Measurements from ENCODE around the gene LMNTD1. TPM values are rescaled to one million over a fixed set of nuclear protein-coding genes. Genes with fewer than 3 reads are reported as not detected.

LMNTD1 gene
- total and polyA plus RNA-seq, 8 donors = not detected

DNA sequence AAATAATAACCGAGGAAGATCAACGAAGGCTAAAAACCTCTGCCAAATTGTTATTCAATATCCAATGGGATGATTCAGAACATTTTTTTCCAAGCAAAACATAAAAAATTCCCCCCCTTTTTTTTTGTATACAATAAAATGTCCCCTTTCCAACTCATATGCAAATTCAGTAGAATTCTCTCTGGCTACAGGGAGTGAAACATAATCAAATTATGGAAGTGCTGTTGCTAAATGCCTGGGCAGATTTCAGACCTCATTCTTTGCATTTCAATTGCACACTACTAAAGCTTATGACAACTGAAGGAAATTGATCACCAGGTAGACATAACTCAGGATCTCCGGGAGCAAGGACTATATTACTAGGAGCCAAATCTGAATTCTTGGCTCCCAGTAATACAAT is 51.0 kb downstream of the LMNTD1 start:
- no peak for DNase-seq
- TF ChIP-seq POLR2A (IDR thresholded peaks at IDR 0.05) (no peak), POLR2AphosphoS5 (IDR thresholded peaks at IDR 0.05) (no peak), EP300 (IDR thresholded peaks at IDR 0.05) (no peak)
- TF ChIP-seq, protein P1, sequence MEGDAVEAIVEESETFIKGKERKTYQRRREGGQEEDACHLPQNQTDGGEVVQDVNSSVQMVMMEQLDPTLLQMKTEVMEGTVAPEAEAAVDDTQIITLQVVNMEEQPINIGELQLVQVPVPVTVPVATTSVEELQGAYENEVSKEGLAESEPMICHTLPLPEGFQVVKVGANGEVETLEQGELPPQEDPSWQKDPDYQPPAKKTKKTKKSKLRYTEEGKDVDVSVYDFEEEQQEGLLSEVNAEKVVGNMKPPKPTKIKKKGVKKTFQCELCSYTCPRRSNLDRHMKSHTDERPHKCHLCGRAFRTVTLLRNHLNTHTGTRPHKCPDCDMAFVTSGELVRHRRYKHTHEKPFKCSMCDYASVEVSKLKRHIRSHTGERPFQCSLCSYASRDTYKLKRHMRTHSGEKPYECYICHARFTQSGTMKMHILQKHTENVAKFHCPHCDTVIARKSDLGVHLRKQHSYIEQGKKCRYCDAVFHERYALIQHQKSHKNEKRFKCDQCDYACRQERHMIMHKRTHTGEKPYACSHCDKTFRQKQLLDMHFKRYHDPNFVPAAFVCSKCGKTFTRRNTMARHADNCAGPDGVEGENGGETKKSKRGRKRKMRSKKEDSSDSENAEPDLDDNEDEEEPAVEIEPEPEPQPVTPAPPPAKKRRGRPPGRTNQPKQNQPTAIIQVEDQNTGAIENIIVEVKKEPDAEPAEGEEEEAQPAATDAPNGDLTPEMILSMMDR (IDR thresholded peaks at IDR 0.05) = no peak
- H3K27me3 ChIP-seq = no peaks in the 10 kb centered on the region
- H3K9me3 ChIP-seq = peaks cover 0 to 9% (median 6%) of the 10 kb centered on the region in 4 donors
- no peaks in the 10 kb centered on the region for H3K4me1 ChIP-seq
- intact Hi-C loops (cut with DNase I; ENCODE audit: low total_unique reads) = no loop called here
- H3K4me3 ChIP-seq = no peak overlapping the region
- 81 to 93% (median 87%) methylated on average over 3 of the region's 3 CpGs for WGBS, 5 donors
- no peak overlapping the region for H3K27ac ChIP-seq
- H3K36me3 ChIP-seq = no peaks in the 10 kb centered on the region

DNA sequence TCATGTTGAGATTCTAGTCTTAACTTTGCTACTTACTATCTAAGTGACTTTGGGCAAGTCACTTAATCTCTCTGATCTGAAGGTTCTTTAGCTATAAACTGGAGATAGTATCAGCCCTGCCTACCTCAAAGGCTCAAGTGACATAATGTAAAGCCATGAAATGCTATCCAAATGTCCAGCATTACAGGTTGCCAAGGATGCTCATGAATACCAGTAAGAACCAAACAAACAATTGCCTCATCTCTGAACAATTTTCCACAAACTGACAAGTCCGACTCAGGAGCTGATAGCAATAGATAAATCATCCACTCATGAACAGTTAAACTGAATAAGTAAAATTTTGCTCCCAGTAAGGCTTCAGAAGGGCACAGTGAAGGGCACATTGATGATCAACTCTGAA is 51.5 kb downstream of the LMNTD1 start:
- DNase-seq = no peak
- Histone ChIP-seq H3K27ac (no peak overlapping the region), H3K4me1 (no peaks in the 10 kb centered on the region), H3K4me3 (no peak overlapping the region), H3K36me3 (no peaks in the 10 kb centered on the region), H3K27me3 (no peaks in the 10 kb centered on the region), H3K9me3 (peaks cover 0 to 10% (median 6%) of the 10 kb centered on the region in 4 donors)
- intact Hi-C loops (cut with DNase I; ENCODE audit: low total_unique reads) = no loop called here
- TF ChIP-seq POLR2A (IDR thresholded peaks at IDR 0.05) (no peak), POLR2AphosphoS5 (IDR thresholded peaks at IDR 0.05) (no peak), EP300 (IDR thresholded peaks at IDR 0.05) (no peak)
- 42 to 62% (median 47%) methylated on average over 1 of the region's 1 CpG for WGBS, 5 donors

DNA sequence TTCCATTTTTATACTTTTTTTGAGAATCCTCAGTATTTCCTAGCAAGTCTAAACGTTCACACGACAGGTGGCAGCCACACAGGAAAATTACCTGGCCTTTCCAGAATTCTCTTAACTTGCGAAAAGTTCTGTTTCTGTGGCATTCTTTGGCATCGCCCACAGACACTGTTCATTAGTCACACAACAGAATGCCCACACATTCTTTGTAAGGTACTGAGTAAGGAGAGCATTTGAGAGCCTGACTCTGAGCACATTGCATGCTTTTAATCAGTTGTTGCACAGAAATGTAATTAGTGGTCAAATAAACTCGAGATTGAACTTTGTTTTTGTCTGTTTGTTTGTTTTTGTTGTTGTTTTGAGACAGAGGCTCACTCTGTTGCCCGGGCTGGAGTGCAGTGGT is 52.4 kb downstream of the LMNTD1 start:
- TF ChIP-seq EP300 (IDR thresholded peaks at IDR 0.05) (no peak), POLR2A (IDR thresholded peaks at IDR 0.05) (no peak), POLR2AphosphoS5 (IDR thresholded peaks at IDR 0.05) (no peak)
- TF ChIP-seq, protein P1 (IDR thresholded peaks at IDR 0.05) = no peak
- intact Hi-C loops (cut with DNase I; ENCODE audit: low total_unique reads) = no loop called here
- 68 to 80% (median 79%) methylated on average over 6 of the region's 6 CpGs for WGBS, 5 donors

DNA sequence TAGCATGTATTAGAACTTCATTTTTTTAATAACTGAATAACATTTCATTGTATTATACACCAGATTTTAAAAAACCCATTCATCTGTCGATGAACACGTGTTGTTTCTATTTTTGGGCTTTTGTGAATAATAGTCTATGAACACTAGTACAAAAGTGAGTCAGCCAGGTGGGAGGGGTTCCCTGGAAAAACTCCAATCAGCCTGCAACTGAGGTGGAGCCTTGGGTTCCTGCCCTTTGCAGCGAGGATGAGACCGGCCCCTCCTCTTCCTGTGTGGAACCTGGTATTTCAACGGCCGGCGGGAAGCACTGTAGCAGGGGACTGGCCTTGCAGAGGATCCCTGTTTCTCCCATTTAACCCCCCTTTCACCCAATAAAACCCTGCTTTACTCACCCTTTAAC is 56.1 kb downstream of the LMNTD1 start:
- TF ChIP-seq POLR2A (IDR thresholded peaks at IDR 0.05) (no peak), EP300 (IDR thresholded peaks at IDR 0.05) (no peak), POLR2AphosphoS5 (IDR thresholded peaks at IDR 0.05) (no peak)
- TF ChIP-seq, protein P1 (IDR thresholded peaks at IDR 0.05) = no peak
- Histone ChIP-seq H3K4me3 (no peak overlapping the region), H3K27me3 (no peaks in the 10 kb centered on the region), H3K27ac (no peak overlapping the region), H3K9me3 (peaks cover 0 to 10% (median 6%) of the 10 kb centered on the region in 4 donors), H3K4me1 (no peaks in the 10 kb centered on the region), H3K36me3 (no peaks in the 10 kb centered on the region)
- DNase-seq = no peak
- 79 to 91% (median 87%) methylated on average over 5 to 7 of the region's 7 CpGs for WGBS, 5 donors
- intact Hi-C loops (cut with DNase I; ENCODE audit: low total_unique reads) = no loop called here

More for the DNA sequence above, 52.4 kb downstream of the LMNTD1 start:
- H3K27me3 ChIP-seq = no peaks in the 10 kb centered on the region
- no peak overlapping the region for H3K4me3 ChIP-seq
- H3K9me3 ChIP-seq = peaks cover 0 to 10% (median 6%) of the 10 kb centered on the region in 4 donors
- H3K27ac ChIP-seq = no peak overlapping the region
- H3K4me1 ChIP-seq = no peaks in the 10 kb centered on the region
- H3K36me3 ChIP-seq = no peaks in the 10 kb centered on the region
- no peak for DNase-seq

DNA sequence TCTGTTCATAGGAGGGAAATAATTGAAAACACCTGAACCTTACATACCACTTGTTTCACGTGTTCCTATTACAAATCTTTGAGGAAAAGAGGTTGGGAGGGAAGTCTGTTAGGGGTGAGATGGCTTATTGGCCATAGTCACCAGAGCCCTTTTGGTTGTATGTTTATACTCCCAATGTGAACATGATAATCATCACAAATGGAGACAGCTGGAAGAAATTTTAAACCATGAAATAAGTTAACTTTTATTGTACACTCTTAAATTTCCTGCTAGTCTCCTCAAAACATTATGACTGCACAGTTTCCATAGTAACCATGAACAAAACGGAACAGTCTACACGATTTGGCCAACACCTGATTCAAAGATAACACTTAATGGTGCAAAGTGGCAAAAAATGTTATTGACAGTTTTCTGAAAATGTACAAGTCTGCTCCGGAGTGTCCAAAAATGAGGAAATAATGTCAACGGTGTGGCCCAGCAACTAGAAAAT is 56.9 kb downstream of the LMNTD1 start:
- no peaks in the 10 kb centered on the region for H3K36me3 ChIP-seq
- H3K27ac ChIP-seq = no peak overlapping the region
- intact Hi-C loops (cut with DNase I; ENCODE audit: low total_unique reads) = no loop called here
- peaks cover 0 to 10% (median 6%) of the 10 kb centered on the region in 4 donors for H3K9me3 ChIP-seq
- TF ChIP-seq, protein P1 (IDR thresholded peaks at IDR 0.05) = no peak
- H3K27me3 ChIP-seq = no peaks in the 10 kb centered on the region
- H3K4me3 ChIP-seq = no peak overlapping the region
- DNase-seq = no peak
- no peaks in the 10 kb centered on the region for H3K4me1 ChIP-seq
- WGBS, 5 donors = 44 to 51% (median 50%) methylated on average over 5 of the region's 5 CpGs

Data from stomach (tissue), 9 donors.